ENCODE measurements around the gene RAB3GAP1. TPM values are rescaled to one million over a fixed set of nuclear protein-coding genes. Genes with fewer than 3 reads are reported as not detected.

RAB3GAP1 gene
- total RNA-seq, 1 experiment from 2014 or later: 32.0 TPM

DNA sequence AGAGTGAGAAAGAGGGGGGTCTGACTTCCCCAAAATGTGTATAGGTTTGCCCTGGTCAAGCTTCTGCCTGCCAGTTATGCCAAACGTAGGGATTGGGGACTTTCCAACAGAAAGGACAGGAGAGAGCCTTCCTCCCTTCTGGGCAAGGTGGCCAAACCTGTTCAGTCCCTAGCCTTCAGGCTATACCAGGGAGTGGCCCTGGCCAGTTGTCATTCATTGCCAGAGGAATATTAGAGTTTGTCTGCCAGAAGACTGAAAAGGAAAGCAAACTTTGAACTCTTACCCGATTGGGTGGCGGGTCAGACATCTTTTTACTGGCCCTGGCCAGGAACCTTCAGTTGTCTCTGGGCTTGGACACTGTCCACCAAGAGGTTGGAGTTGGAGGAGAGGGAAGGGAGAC, 22.1 kb downstream of the RAB3GAP1 start:
- Histone ChIP-seq H3K18ac (ENCODE audit: insufficient read length, low read depth, low read length) (no peak overlapping the region), H3K79me2 (ENCODE audit: insufficient read depth, low read length) (no peaks in the 10 kb centered on the region; the same call in 1 of the 2 replicates)
- peaks cover 72 to 81% (median 75%) of the 10 kb centered on the region in 3 experiments for H3K36me3 Mint-ChIP-seq (ENCODE audit: insufficient read depth in 1 of 3, low read depth in 3 of 3)

More for the DNA sequence above, 22.1 kb downstream of the RAB3GAP1 start:
- Mint-ChIP-seq H3K4me1 (no peaks in the 10 kb centered on the region), H3K4me3 (no peak overlapping the region), H3K9me3 (peaks cover 45 to 72% of the 10 kb centered on the region in 2 experiments), H3K27ac (no peak overlapping the region; a peak in 1 of 7 replicates), H3K27me3 (ENCODE audit: low read depth) (peaks cover 3% of the 10 kb centered on the region; the same call in 1 of the 2 replicates)
- Histone ChIP-seq H3K4me1 (ENCODE audit: insufficient read depth, low read length) (no peaks in the 10 kb centered on the region), H2BK15ac (ENCODE audit: low read depth, low read length) (no peak overlapping the region), H2BK20ac (ENCODE audit: low read depth, low read length, poor library complexity, severe bottlenecking) (no peak overlapping the region), H3K27me3 (ENCODE audit: insufficient read depth, low read length) (no peaks in the 10 kb centered on the region), H2AK5ac (ENCODE audit: insufficient read length, low read length) (no peak overlapping the region), H4K5ac (ENCODE audit: insufficient read length, low read depth, low read length) (no peak overlapping the region), H2BK5ac (ENCODE audit: insufficient read length, low read length) (no peak overlapping the region), H3K9ac (ENCODE audit: extremely low read depth, insufficient read length, low read length) (no peak overlapping the region), H2BK120ac (ENCODE audit: low read depth, low read length, poor library complexity, severe bottlenecking) (no peak overlapping the region), H3K4ac (ENCODE audit: low read depth, low read length) (no peak overlapping the region), H3K23me2 (ENCODE audit: insufficient read length, low read depth, low read length, poor library complexity, severe bottlenecking) (no peaks in the 10 kb centered on the region), H4K8ac (replicated peaks; ENCODE audit: insufficient read length, low read depth, low read length) (no peak overlapping the region), H3K23ac (ENCODE audit: insufficient read length, low read depth, low read length) (no peak overlapping the region), H3K9me3 (ENCODE audit: control insufficient read depth, low read depth, low read length) (peaks cover 37% of the 10 kb centered on the region), H2AFZ (ENCODE audit: low read length) (no peak overlapping the region), H3K79me1 (ENCODE audit: insufficient read depth, low read depth, low read length, poor library complexity, severe bottlenecking) (peaks cover 10% of the 10 kb centered on the region), H4K91ac (ENCODE audit: insufficient read length, low read depth, low read length) (no peak overlapping the region), H3K27ac (ENCODE audit: insufficient read length, low read depth, low read length) (no peak overlapping the region), H3K56ac (ENCODE audit: insufficient read length, low read depth, low read length) (no peak overlapping the region), H3K14ac (ENCODE audit: insufficient read depth, low read length) (no peak overlapping the region), H3T11ph (ENCODE audit: low read length) (no peak overlapping the region), H2BK12ac (ENCODE audit: insufficient read length, low read depth, low read length) (no peak overlapping the region), H4K20me1 (ENCODE audit: control insufficient read depth, insufficient read depth, insufficient read length) (no peaks in the 10 kb centered on the region), H3K4me2 (ENCODE audit: insufficient read depth, insufficient read length, low read length) (no peak overlapping the region)
- WGBS (ENCODE audit: extremely low coverage, insufficient read length, low lambda C conversion rate): no CpG with 5 or more reads among the region's 3 CpGs
- DNase-seq: no peak
- TF ChIP-seq, protein P1, sequence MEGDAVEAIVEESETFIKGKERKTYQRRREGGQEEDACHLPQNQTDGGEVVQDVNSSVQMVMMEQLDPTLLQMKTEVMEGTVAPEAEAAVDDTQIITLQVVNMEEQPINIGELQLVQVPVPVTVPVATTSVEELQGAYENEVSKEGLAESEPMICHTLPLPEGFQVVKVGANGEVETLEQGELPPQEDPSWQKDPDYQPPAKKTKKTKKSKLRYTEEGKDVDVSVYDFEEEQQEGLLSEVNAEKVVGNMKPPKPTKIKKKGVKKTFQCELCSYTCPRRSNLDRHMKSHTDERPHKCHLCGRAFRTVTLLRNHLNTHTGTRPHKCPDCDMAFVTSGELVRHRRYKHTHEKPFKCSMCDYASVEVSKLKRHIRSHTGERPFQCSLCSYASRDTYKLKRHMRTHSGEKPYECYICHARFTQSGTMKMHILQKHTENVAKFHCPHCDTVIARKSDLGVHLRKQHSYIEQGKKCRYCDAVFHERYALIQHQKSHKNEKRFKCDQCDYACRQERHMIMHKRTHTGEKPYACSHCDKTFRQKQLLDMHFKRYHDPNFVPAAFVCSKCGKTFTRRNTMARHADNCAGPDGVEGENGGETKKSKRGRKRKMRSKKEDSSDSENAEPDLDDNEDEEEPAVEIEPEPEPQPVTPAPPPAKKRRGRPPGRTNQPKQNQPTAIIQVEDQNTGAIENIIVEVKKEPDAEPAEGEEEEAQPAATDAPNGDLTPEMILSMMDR (conservative IDR thresholded peaks at IDR 0.05): no peak

All from H9 (cell line).